ENCODE data around the gene IL1RAPL1.

Gene IL1RAPL1

DNA sequence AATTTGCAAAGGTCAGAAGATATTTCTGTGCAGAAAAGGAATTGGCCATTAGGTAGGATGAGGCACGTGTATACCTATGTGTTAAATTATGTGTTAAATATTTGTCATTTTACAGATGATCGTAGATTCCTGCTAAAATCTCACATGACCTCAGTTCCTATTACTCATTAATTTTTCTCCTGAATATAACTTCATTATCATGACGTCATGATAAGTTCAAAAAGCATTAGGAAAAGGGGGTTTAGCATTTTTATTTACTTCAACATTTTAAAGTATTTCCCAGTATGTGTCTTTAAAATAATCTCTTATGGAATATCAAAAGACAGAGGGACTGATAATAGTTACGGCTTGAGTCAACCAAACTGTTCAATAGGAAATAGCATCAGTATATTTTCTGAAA, 372.8 kb downstream of the IL1RAPL1 start:
- no peak for DNase-seq (ENCODE audit: low read depth in 1 of 2, low spot score in 1 of 2)

GRCh38 chrX:28966331-28966730, 379.1 kb downstream of the IL1RAPL1 start:
- DNase-seq (ENCODE audit: low read depth in 1 of 2, low spot score in 1 of 2) = no peak

DNA sequence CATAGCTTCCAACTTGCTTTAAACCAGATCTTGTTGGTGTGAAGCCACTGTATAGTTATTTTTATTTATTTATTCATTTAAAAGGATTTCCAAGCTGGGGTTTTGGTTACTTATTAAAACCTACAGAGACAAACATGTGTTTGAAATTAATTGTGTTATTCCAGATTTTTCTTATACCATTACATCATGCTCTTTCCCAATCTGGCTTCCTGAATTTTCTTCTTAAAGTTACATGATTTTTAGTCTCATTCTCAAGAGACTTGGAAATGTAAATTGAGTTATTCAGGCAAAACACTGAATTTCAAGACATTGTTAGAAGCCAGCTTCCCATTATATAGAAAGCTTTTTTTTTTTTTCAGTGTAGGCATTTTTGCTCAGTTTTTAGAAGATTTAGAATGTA, 381.9 kb downstream of the IL1RAPL1 start:
- DNase-seq (ENCODE audit: low read depth in 1 of 2, low spot score in 1 of 2) = no peak

- DNase-seq (ENCODE audit: low read depth in 1 of 2, low spot score in 1 of 2) = no peak
Observed at GRCh38 chrX:28979877-28980276, 392.6 kb downstream of the IL1RAPL1 start.

DNA sequence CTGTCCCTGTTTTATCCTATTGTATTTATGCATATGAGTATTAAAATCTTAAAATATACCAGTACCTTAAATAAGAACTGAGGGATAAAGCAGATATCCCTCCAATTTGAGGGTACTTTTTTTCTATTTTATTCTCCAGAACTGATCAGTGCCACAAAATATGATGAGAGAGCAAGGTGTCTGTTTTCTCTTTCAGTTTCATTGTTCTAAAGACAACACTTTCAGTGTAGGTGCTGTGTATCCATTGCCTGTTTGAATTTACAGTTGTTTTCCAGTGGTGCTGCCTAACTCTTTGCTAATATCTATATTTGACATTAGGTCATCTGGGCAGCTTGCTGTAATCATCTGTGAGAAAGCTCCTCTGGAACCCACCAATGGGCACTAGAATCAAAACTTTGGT, 394.7 kb downstream of the IL1RAPL1 start:
- DNase-seq (ENCODE audit: low read depth in 1 of 2, low spot score in 1 of 2) = no peak

DNA sequence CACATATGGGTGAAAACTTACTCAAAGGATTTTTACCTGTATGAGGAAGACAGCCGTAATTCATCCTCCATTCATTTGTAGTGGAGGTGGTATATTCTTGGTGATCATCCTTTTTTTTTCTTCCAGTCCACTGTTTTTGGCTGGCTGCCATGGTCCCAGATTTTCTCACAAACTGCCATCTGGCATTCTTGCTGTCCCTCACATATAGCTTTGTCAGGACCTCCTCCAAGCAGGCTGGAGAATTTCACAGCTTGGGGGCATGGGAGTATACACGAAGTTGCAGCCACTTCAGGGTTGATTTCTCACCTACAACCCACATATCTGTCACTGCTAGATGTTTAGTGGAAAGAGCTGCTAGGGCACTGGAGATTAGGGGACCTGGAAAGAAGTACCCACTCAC, 401.0 kb downstream of the IL1RAPL1 start:
- DNase-seq (ENCODE audit: low read depth in 1 of 2, low spot score in 1 of 2) = no peak

GRCh38 chrX:28997706-28998463, 410.6 kb downstream of the IL1RAPL1 start:
- DNase-seq (ENCODE audit: low read depth in 1 of 2, low spot score in 1 of 2) = no peak

DNA sequence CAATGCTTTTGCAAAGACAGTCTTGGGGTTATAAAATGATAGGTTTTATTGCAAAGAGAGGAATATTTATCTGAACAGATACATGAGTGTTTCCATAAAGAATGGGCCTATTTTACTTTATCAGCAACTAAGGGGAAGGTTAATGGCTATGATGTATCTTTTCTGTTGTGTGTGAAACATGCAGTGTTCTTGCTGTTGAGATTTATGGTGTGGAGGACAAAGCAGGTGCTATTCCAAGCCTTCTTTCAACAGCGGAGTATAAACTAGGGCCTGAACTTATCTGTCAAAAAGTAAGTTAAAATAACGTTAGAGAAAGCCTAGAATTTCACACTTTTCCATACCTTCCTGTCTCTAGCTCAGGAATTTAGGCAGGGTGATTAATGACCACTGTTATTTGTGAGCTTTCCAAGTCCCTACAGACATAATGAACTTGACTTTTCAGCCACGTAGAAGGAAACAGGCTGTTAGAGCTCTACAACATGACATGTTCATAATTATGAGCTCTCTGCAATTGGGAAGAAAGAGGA, 411.4 kb downstream of the IL1RAPL1 start:
- no peak for DNase-seq (ENCODE audit: low read depth in 1 of 2, low spot score in 1 of 2)

- DNase-seq (ENCODE audit: low read depth in 1 of 2, low spot score in 1 of 2) = no peak
Observed at GRCh38 chrX:29012867-29013266, 425.6 kb downstream of the IL1RAPL1 start.

DNA sequence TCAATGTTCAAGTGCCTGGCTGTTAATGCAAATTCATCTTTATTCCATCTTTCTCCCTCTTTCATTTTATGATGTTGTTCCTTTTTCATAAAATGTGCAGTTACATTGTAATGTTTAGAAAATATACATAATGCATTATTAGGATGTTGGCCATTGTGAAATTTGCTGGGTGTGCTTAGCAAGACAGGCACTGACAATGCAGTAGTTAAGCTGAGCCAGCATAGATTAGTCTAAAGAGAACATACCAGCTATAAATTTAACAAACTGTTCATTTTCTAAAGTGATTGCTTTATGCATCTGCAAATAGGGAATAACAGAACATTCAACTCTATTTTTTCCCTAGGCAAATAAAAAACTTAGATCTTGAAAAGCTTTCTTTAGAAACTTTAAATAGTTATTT, 436.0 kb downstream of the IL1RAPL1 start:
- no peak for DNase-seq (ENCODE audit: low read depth in 1 of 2, low spot score in 1 of 2)

GRCh38 chrX:29024871-29025270, 437.6 kb downstream of the IL1RAPL1 start:
- no peak for DNase-seq (ENCODE audit: low read depth in 1 of 2, low spot score in 1 of 2)

DNA sequence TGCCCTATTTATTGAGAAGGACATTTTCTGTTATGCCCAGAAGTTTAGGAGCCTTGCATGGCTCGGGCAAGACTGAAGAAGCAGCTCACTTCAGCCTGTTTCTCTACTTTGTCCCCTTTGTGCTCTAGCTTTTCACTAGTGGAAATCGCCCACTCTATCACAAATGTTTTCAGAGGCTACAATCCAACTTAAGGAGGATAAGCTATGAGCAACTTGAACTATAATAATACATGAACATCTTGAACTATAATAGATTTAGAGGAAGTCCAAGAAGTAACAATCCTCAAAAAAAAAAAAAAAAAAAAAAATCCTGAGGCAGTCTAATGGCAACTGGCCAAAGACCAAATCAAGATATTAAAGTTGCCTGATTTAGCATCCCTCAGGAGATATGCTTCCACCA, 452.3 kb downstream of the IL1RAPL1 start:
- no peak for DNase-seq (ENCODE audit: low read depth in 1 of 2, low spot score in 1 of 2)

- no peak for DNase-seq (ENCODE audit: low read depth in 1 of 2, low spot score in 1 of 2)
Observed at GRCh38 chrX:29040160-29040559, 452.9 kb downstream of the IL1RAPL1 start.

- no peak for DNase-seq (ENCODE audit: low read depth in 1 of 2, low spot score in 1 of 2)
Observed at GRCh38 chrX:29042341-29042740, 455.1 kb downstream of the IL1RAPL1 start.

GRCh38 chrX:29043746-29044145, 456.5 kb downstream of the IL1RAPL1 start:
- DNase-seq (ENCODE audit: low read depth in 1 of 2, low spot score in 1 of 2) = no peak

DNA sequence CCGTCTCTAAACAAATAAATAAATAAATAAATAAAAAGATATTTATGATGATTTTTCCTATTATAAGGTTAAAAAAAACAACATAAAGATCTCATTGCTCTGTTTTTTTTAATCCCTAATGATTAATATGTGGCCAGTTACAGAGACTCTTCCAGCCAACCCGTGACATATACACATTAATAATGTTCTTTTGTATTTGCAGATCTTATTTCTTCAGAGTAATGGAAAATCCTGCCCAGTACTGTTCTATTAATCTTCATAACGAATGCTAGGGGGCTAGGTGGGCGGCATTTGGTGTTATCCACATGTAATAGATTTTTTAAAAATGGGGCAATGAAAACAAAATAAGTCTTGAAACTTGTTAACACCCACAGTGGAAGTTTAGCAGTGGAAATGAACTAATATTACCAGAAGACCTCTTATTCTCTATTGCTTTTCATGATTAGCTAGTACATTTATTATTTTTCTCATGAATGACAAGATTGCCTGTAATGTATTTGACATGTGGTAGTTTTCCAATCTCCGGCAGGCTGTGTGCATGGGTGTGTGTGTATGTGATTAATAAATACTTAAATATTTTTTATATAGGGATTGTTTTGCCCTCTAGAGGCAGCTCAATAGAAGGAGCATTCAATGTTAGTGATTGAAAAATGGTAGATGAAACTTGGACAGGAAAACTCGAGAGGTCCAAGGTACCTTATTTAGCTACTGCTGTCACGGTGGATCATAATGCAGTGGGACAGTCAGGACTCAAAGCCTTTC, 457.4 kb downstream of the IL1RAPL1 start:
- DNase-seq (ENCODE audit: low read depth in 1 of 2, low spot score in 1 of 2) = no peak

- no peak for DNase-seq (ENCODE audit: low read depth in 1 of 2, low spot score in 1 of 2)
Observed at GRCh38 chrX:29065477-29065876, 478.2 kb downstream of the IL1RAPL1 start.

- no peak for DNase-seq (ENCODE audit: low read depth in 1 of 2, low spot score in 1 of 2)
Observed at GRCh38 chrX:29066516-29066915, 479.3 kb downstream of the IL1RAPL1 start.

- no peak for DNase-seq (ENCODE audit: low read depth in 1 of 2, low spot score in 1 of 2)
Observed at GRCh38 chrX:29067351-29067750, 480.1 kb downstream of the IL1RAPL1 start.

- no peak for DNase-seq (ENCODE audit: low read depth in 1 of 2, low spot score in 1 of 2)
Observed at GRCh38 chrX:29071525-29072320, 484.5 kb downstream of the IL1RAPL1 start.

DNA sequence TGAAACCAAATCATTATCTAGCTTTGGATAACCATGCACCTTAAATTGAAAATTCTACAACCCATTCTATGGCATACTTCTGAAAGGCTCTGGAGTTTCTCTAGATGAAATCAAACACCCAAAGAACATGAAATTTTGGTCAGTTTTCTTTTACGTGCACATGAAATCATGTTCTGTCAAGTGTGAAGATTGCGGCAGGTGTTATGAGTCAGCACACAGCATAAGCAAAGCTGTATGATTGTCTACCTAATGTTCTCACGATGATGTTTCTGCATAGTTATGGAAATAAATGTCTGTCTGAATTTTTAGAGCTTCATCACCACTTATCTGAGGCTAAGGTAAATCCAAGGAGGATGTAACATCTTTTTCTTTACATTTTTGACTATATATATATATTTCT, 495.3 kb downstream of the IL1RAPL1 start:
- DNase-seq (ENCODE audit: low read depth in 1 of 2, low spot score in 1 of 2) = no peak

GRCh38 chrX:29083823-29084222, 496.6 kb downstream of the IL1RAPL1 start:
- DNase-seq (ENCODE audit: low read depth in 1 of 2, low spot score in 1 of 2) = no peak

Data from activated CD4-positive, alpha-beta T cell treated with anti-CD3 and anti-CD28 coated beads, Interleukin-2, amount 50 U/mL, for 24 hours (primary cell).